ENCODE measurements around the gene SLC24A4.

The SLC24A4 gene

DNA sequence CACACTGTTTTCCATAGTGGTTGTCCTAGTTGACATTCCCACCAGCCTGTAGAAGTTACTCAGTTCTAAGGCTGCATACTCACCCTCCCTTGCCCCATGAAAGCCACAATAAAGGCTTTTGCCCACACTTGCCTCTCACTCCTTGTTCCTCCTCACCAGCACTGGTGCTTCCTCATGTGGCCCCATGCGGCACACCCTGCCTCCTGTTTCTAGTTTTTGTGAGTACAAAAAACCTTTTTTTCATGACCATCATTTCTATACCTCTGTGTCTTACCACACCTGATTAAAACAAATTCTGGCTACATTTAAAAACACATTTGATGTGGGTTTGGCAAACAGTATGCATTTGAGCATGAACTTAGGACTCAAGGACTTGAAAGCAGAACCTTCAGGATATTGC is 149.9 kb downstream of the SLC24A4 start:
- Histone ChIP-seq H3K9me3 (ENCODE audit: insufficient read depth, low read depth, low read length) (no peaks in the 10 kb centered on the region), H3K4me3 (ENCODE audit: low read length, poor library complexity, severe bottlenecking) (no peak overlapping the region), H3F3A (ENCODE audit: low read depth) (no peaks in the 10 kb centered on the region), H4K20me1 (ENCODE audit: insufficient read depth, low read length, poor library complexity, severe bottlenecking) (no peaks in the 10 kb centered on the region), H3K79me2 (ENCODE audit: insufficient read depth, low read length) (no peaks in the 10 kb centered on the region), H3K9ac (ENCODE audit: low read depth, low read length, poor library complexity, severe bottlenecking) (no peak overlapping the region), H2AFZ (ENCODE audit: low read length) (no peak overlapping the region), H3K27me3 (ENCODE audit: insufficient read depth, low read length, poor library complexity, severe bottlenecking) (no peaks in the 10 kb centered on the region), H3K4me2 (ENCODE audit: low read depth, low read length, poor library complexity, severe bottlenecking) (no peak overlapping the region), H3K9me2 (replicated peaks; ENCODE audit: low read depth, low read length) (no peaks in the 10 kb centered on the region), H3K36me3 (ENCODE audit: insufficient read depth, low read length) (no peaks in the 10 kb centered on the region), H3K4me1 (ENCODE audit: insufficient read depth, low read length, poor library complexity, severe bottlenecking) (peaks cover 10% of the 10 kb centered on the region)
- no peak for TF ChIP-seq EZH2phosphoT487 (IDR thresholded peaks at IDR 0.05; ENCODE audit: borderline replicate concordance)
- TF ChIP-seq, protein P1, sequence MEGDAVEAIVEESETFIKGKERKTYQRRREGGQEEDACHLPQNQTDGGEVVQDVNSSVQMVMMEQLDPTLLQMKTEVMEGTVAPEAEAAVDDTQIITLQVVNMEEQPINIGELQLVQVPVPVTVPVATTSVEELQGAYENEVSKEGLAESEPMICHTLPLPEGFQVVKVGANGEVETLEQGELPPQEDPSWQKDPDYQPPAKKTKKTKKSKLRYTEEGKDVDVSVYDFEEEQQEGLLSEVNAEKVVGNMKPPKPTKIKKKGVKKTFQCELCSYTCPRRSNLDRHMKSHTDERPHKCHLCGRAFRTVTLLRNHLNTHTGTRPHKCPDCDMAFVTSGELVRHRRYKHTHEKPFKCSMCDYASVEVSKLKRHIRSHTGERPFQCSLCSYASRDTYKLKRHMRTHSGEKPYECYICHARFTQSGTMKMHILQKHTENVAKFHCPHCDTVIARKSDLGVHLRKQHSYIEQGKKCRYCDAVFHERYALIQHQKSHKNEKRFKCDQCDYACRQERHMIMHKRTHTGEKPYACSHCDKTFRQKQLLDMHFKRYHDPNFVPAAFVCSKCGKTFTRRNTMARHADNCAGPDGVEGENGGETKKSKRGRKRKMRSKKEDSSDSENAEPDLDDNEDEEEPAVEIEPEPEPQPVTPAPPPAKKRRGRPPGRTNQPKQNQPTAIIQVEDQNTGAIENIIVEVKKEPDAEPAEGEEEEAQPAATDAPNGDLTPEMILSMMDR (conservative IDR thresholded peaks at IDR 0.05; ENCODE audit: low read length) = no peak

DNA sequence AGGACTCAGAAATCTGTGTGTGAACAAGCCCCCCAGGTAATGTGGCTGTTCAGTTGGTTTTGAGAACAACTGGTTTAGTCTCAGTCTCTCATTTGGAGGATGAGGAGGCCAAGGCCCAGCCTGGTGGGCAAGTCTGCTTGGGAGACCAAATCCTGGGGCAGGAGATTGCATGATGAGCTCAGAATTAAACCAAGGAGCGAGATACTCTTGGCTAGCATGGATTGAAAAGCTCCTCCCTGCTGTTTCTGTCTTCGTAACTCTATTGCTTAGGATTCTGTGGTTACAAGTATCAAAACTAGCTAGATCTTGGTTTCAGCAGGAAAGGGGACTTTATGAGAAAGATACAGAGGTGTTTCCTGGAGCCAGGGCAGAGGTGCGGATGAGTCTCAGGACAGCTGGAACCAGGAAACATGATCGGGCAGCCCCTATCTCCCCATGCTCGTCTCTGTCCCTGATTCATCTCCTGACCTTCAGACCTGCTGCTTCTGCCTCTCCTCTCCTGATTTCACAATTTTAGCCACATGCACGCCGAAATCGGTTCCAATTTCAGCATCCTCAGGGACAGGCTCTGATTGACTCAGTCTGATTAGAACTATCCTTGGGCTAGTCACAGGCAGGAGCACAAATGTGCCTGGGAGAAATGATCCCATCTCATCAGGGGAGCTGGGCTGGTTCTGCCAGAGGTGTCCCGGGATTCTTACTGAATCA is 150.4 kb downstream of the SLC24A4 start:
- Histone ChIP-seq H3K36me3 (ENCODE audit: insufficient read depth, low read length) (no peaks in the 10 kb centered on the region), H3K9ac (ENCODE audit: low read depth, low read length, poor library complexity, severe bottlenecking) (no peak overlapping the region), H3K4me2 (ENCODE audit: low read depth, low read length, poor library complexity, severe bottlenecking) (no peak overlapping the region), H4K20me1 (ENCODE audit: insufficient read depth, low read length, poor library complexity, severe bottlenecking) (no peaks in the 10 kb centered on the region), H3K79me2 (ENCODE audit: insufficient read depth, low read length) (no peaks in the 10 kb centered on the region), H3K4me3 (ENCODE audit: low read length, poor library complexity, severe bottlenecking) (no peak overlapping the region), H3F3A (ENCODE audit: low read depth) (no peaks in the 10 kb centered on the region), H3K4me1 (ENCODE audit: insufficient read depth, low read length, poor library complexity, severe bottlenecking) (peaks cover 10% of the 10 kb centered on the region), H3K9me3 (ENCODE audit: insufficient read depth, low read depth, low read length) (no peaks in the 10 kb centered on the region), H3K9me2 (replicated peaks; ENCODE audit: low read depth, low read length) (no peaks in the 10 kb centered on the region), H2AFZ (ENCODE audit: low read length) (no peak overlapping the region), H3K27me3 (ENCODE audit: insufficient read depth, low read length, poor library complexity, severe bottlenecking) (no peaks in the 10 kb centered on the region)
- TF ChIP-seq, protein P1 (conservative IDR thresholded peaks at IDR 0.05; ENCODE audit: low read length) = no peak
- no peak for TF ChIP-seq EZH2phosphoT487 (IDR thresholded peaks at IDR 0.05; ENCODE audit: borderline replicate concordance)

DNA sequence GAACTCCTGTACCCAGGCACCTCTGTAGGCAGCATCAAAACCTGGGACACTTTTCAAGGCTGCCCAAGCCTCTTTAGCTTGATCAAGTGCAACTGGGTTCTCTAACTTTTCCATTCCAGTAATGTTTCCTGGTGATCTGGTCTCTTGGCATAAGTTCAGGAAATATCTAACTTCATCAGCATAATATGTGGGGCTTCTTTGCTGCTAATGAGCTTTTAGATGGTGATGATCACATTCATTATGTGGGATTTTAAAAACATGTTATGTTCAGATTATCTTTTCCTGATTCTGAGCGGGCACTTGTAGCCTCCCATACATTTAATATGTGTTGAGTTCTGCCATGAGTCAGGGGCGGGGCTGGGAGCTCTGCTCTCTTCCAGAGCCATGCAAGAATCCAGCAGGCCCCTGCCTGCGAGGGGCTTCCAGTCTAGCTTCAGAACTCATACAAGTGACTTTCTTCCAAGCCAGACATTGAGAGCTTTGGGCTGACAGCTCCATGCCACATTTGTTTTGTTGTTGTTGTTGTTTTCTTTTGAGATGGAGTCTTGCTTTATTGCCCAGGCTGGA is 151.1 kb downstream of the SLC24A4 start:
- H3K9me3 ChIP-seq (ENCODE audit: insufficient read depth, low read depth, low read length) = peaks cover 3% of the 10 kb centered on the region; the same call in 1 of the 2 replicates
- no peak overlapping the region for H3K9ac ChIP-seq (ENCODE audit: low read depth, low read length, poor library complexity, severe bottlenecking)
- H3K4me1 ChIP-seq (ENCODE audit: insufficient read depth, low read length, poor library complexity, severe bottlenecking) = peaks cover 10% of the 10 kb centered on the region
- TF ChIP-seq, protein P1 (conservative IDR thresholded peaks at IDR 0.05; ENCODE audit: low read length) = no peak
- TF ChIP-seq EZH2phosphoT487 (IDR thresholded peaks at IDR 0.05; ENCODE audit: borderline replicate concordance) = no peak
- no peaks in the 10 kb centered on the region for H4K20me1 ChIP-seq (ENCODE audit: insufficient read depth, low read length, poor library complexity, severe bottlenecking)
- H3K27me3 ChIP-seq (ENCODE audit: insufficient read depth, low read length, poor library complexity, severe bottlenecking) = no peaks in the 10 kb centered on the region
- H3K36me3 ChIP-seq (ENCODE audit: insufficient read depth, low read length) = no peaks in the 10 kb centered on the region
- H3K9me2 ChIP-seq (replicated peaks; ENCODE audit: low read depth, low read length) = no peaks in the 10 kb centered on the region
- no peak overlapping the region for H3K4me2 ChIP-seq (ENCODE audit: low read depth, low read length, poor library complexity, severe bottlenecking)
- H2AFZ ChIP-seq (ENCODE audit: low read length) = no peak overlapping the region
- no peaks in the 10 kb centered on the region for H3K79me2 ChIP-seq (ENCODE audit: insufficient read depth, low read length)
- no peaks in the 10 kb centered on the region for H3F3A ChIP-seq (ENCODE audit: low read depth)
- no peak overlapping the region for H3K4me3 ChIP-seq (ENCODE audit: low read length, poor library complexity, severe bottlenecking)
